ENCODE data around the gene AMTN. TPM values are rescaled to one million over a fixed set of nuclear protein-coding genes. Genes with fewer than 3 reads are reported as not detected.

AMTN gene
- total RNA-seq, 4 donors from 2014 or later = not detected

DNA sequence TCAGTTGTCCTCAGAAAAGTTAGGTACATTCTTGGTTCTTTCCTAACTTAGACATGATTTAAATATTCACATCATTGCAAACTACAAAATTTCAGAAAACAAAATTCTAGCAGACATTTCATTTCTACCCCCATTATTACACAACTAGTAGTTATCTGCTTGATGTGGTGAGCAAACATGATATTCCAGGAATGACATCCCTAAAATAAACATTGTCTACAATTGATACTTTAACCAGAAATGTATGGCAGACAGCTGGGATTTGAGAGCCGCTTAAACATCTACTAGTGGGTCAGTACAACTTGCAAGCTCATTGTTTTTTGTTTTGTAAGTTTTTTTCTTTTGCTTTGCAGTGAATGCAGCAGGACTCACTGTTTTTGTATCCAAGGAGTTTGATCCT lies 41.6 kb downstream of the AMTN start:
- no peaks in the 10 kb centered on the region for H3K9me3 ChIP-seq
- no peak overlapping the region for H3K27ac ChIP-seq
- H3K4me1 ChIP-seq = peaks cover 0 to 5% (median 0%) of the 10 kb centered on the region in 4 donors
- no peaks in the 10 kb centered on the region for H3K27me3 ChIP-seq
- H3K36me3 ChIP-seq = no peaks in the 10 kb centered on the region
- H3K4me3 ChIP-seq = no peak overlapping the region
- TF ChIP-seq POLR2A (IDR thresholded peaks at IDR 0.05) = no peak
- no peak for TF ChIP-seq CTCF (IDR thresholded peaks at IDR 0.05)
- TF ChIP-seq POLR2AphosphoS5 (IDR thresholded peaks at IDR 0.05) = no peak
- no peak for TF ChIP-seq EP300 (IDR thresholded peaks at IDR 0.05; ENCODE audit: low read depth)
- WGBS, 2 donors (ENCODE audit: low coverage in 1 of 2) = 88 to 100% methylated on average over 1 of the region's 1 CpG
- intact Hi-C loops (cut with DNase I; ENCODE audit: low total_unique reads) = no loop called here
- in situ Hi-C loops (cut with MboI; ENCODE audit: low pct_ligation_motif_present in 1 of 4, low pct_unique_long_range_greater_than_20kb in 1 of 4, low sequenced_read_pairs in 3 of 4) = no loop called here
- no peak for DNase-seq

DNA sequence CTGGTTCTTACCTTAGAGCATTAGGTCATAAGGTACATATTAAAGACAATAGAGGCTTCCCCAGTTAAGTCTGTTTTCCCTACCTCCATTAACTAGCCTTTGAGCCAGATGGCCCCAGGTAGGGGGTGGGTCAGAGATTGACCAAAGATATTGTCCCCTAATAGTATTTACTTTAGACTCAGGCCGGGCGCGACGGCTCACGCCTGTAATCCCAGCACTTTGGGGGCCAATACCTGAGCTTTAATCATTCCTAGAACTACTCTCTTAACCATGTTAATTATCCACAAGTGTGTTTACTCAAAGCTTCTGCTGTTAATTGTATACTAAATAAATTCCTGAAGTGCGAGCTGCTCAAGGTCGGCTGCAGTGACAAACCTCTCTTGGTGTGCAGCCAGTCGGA lies 45.7 kb downstream of the AMTN start:
- DNase-seq = no peak
- Histone ChIP-seq H3K4me3 (no peak overlapping the region), H3K9me3 (no peaks in the 10 kb centered on the region), H3K36me3 (no peaks in the 10 kb centered on the region), H3K27ac (no peak overlapping the region), H3K27me3 (no peaks in the 10 kb centered on the region), H3K4me1 (no peaks in the 10 kb centered on the region)
- intact Hi-C loops (cut with DNase I; ENCODE audit: low total_unique reads) = no loop called here
- 62 to 72% methylated on average over 8 of the region's 8 CpGs for WGBS, 2 donors (ENCODE audit: low coverage in 1 of 2)
- TF ChIP-seq EP300 (IDR thresholded peaks at IDR 0.05; ENCODE audit: low read depth) (no peak), POLR2AphosphoS5 (IDR thresholded peaks at IDR 0.05) (no peak), POLR2A (IDR thresholded peaks at IDR 0.05) (no peak), CTCF (IDR thresholded peaks at IDR 0.05) (no peak)
- in situ Hi-C loops (cut with MboI; ENCODE audit: low pct_ligation_motif_present in 1 of 4, low pct_unique_long_range_greater_than_20kb in 1 of 4, low sequenced_read_pairs in 3 of 4) = no loop called here

DNA sequence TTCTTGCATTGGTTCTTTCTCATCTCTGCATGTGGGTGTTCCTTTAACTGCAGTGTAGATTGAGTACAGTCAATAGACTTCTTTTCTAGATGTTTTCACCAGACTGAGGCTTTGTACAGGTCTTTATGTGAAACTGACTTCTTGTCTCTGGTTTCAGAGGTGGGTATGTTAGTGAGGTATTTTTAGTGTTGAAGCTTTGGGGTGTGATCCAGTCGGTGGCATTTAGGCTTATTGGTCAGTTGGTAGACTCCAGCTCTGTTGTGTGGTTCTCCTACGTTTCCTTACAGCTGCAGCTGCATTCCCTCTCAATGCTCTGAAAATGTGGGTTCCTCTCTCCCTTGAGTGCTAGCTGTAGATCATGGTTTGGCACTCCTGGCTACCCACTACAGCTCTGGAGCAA lies 52.4 kb downstream of the AMTN start:
- intact Hi-C loops (cut with DNase I; ENCODE audit: low total_unique reads) = no loop called here
- in situ Hi-C loops (cut with MboI; ENCODE audit: low pct_ligation_motif_present in 1 of 4, low pct_unique_long_range_greater_than_20kb in 1 of 4, low sequenced_read_pairs in 3 of 4) = no loop called here
- H3K27ac ChIP-seq = no peak overlapping the region
- H3K4me3 ChIP-seq = no peak overlapping the region
- no peaks in the 10 kb centered on the region for H3K27me3 ChIP-seq
- no peak for DNase-seq
- no peak for TF ChIP-seq CTCF (IDR thresholded peaks at IDR 0.05)
- no peak for TF ChIP-seq POLR2AphosphoS5 (IDR thresholded peaks at IDR 0.05)
- no peaks in the 10 kb centered on the region for H3K4me1 ChIP-seq
- no peaks in the 10 kb centered on the region for H3K36me3 ChIP-seq
- no peaks in the 10 kb centered on the region for H3K9me3 ChIP-seq
- WGBS, 2 donors (ENCODE audit: low coverage in 1 of 2) = 71 to 73% methylated on average over 1 to 2 of the region's 2 CpGs

DNA sequence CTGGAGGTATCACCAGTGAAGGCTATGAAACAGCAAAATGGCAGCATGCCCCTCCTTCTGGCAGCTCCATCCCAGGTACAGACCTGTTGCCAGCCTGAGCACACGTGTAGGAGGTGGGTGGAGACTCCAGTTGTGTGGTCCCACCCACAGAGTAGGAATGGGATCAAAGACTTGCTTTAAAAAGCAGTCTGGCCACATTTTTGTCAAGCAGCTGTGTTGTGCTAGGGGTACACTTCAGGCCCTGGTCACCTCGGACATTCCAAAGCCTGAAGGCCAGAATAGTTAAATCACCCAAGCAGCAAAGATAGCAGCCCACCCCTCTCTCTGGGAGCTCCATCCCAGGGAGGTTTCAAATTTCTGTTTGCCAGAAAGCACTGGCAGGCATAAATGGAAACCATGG lies 53.4 kb downstream of the AMTN start:
- intact Hi-C loops (cut with DNase I; ENCODE audit: low total_unique reads) (no loop called here), in situ Hi-C loops (cut with MboI; ENCODE audit: low pct_ligation_motif_present in 1 of 4, low pct_unique_long_range_greater_than_20kb in 1 of 4, low sequenced_read_pairs in 3 of 4) (no loop called here)
- H3K27ac ChIP-seq = no peak overlapping the region
- TF ChIP-seq CTCF (IDR thresholded peaks at IDR 0.05) (no peak), POLR2AphosphoS5 (IDR thresholded peaks at IDR 0.05) (no peak), EP300 (IDR thresholded peaks at IDR 0.05; ENCODE audit: low read depth) (no peak), POLR2A (IDR thresholded peaks at IDR 0.05) (no peak)
- H3K4me3 ChIP-seq = no peak overlapping the region
- H3K9me3 ChIP-seq = no peaks in the 10 kb centered on the region
- H3K27me3 ChIP-seq = no peaks in the 10 kb centered on the region
- no peaks in the 10 kb centered on the region for H3K36me3 ChIP-seq
- no peak for DNase-seq
- whole genome bisulfite sequencing, 2 donors (ENCODE audit: low coverage in 1 of 2) = 57% methylated on average over 2 of the region's 2 CpGs; no CpG with 5 or more reads in 1 of the 2 donors
- H3K4me1 ChIP-seq = no peaks in the 10 kb centered on the region

Data from transverse colon (tissue), 4 donors.